Lung microvascular endothelial cell (primary cell): Measurements from ENCODE around the gene KAT2B. TPM values are rescaled to one million over a fixed set of nuclear protein-coding genes. Genes with fewer than 3 reads are reported as not detected.

ENCODE experiments used
- DNase-seq, 2 donors: peaks; one replicate each; pipeline versions ENCODE4 v3.0.0 to v3.0.0-alpha.2; 2010; ENCODE audit warnings: low read depth in 2 of 2
- total RNA-seq: library from RNA; depleted of rRNA; stranded (reverse); fragments of >200 nt; gene quantifications from 2 replicates; pipeline ENCODE4 v1.2.1, GENCODE V29; 2014

The KAT2B gene
- total RNA-seq, 1 donor from 2014 or later, result 21.8 TPM

DNA sequence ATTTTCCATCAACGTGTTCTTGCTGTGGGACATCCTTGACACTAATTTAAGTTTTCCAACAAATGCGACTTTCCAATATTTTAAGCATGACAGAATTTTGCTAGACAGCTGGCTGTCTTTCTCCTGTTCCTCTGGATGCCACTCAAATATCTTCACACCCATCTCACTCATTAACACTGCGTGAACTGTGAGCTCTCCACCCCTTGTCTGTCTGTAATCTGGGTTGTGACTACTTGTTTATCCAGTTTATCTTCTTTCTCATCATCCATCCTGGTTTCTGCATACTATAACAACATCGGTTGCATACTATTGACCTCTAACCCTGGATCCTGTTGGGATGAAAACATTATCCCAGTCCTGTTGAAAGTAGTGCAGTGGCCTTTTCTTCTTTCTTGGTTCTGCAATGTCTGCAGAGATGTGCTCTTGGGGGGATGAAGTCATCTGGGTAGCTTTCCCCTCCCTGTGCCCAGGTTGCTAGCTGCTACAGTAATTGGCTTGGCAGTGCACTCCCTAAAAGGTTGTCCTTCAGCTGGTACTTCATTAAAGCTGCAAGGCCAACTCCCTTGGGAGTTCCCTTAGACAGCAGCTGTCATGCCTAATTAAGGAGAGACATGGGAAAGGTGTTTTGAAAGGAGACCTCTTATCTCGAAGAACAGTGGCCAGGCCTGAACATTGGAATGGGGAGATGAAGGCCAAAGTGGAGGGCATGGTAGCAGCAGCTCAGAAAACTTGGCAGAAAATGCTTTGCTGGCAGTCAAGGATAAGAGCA, 24.7 kb downstream of the KAT2B start:
- no peak for DNase-seq

DNA sequence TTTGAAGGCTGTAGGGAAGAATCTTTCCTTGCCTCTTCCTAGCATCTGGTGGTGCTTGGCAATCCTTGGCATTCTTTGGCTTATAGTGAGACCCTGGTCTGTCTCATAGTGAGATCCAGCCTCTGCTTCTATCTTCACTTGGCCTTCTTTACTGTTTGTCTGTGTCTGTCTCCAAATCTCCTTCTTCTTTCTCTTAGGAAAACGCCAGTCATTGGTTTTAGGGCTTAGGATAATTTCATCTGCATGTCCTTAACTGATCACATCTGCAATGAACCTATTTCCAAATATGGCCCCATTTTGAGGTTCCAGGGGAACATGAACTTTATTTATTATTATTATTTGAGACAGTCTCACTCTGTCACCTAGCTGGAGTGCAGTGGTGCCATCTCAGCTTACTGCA, 25.8 kb downstream of the KAT2B start:
- DNase-seq, result no peak

- DNase-seq, result no peak
These were observed 26.8 kb downstream of the KAT2B start for GRCh38 chr3:20066850-20067617.

DNA sequence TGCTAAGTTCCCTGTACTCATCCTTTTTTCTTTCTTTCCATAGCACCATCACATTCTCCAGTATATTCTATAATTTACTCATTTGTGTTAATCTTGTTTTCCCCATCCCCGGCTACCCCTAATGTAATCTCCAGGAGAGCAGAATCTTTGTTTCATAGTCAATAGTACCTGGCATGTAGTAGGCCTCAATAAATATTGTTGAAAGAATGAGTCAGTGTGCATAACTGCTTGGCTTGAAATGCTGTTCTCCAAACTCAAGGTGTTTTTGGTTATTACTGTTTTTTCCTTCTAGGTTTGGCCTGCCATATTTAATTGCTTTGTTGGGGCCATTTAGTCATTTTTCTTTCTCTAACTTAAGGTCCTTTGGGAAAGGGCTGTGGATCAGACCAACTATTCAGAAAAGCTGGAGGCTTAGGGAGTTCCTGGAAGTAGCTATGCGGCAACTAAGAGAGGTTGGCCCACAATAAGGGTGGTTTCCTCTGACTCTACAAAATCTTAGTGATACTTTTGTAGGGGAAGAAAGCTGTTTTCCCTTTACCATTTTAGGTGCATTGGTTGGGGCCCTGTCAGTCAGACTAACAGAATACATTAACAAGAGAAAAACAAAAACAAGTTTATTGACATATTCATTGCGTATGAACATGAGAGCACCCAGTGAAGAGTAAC, 28.4 kb downstream of the KAT2B start:
- DNase-seq, result no peak

DNA sequence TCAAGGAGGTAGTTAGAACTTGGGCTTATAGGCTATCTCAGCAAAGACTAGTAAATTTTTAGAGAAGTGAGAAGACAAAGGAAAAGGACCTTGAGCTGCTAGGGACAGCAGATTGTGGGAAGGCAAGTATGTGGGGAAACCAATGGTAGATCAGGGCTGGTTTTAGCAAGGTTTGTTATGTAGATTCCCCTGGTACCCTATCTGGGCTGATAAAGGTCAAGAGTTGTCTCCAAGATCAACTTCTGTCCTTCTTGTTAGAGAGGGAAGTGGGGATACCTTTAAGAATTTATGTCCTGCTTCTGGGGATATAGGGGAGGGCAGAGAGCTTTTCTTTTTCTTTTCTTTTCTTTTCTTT, 28.9 kb downstream of the KAT2B start:
- DNase-seq, result no peak

- no peak for DNase-seq
These were observed 30.9 kb downstream of the KAT2B start for GRCh38 chr3:20071175-20071574.

- DNase-seq, result no peak
These were observed 32.2 kb downstream of the KAT2B start for GRCh38 chr3:20072422-20072821.

GRCh38 chr3:20073068-20073467, 32.8 kb downstream of the KAT2B start:
- no peak for DNase-seq

DNA sequence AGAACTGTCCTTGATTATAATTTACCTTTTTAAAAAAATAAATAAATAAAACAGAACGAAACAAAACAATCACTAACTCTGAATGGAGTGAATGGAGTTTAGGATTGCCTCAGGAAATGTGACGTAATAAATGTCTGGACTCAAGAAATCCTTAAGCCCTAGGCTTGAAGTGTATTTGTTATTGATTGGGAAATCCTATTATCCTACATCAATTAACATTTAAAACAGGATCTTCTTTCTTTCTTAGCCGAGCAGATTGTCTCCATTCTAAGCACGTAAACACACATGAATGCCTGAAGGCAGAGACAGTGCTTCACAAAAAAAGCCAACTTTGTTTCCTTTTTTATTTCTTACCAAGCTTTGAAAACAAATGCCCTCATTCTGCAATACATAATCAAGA, 33.4 kb downstream of the KAT2B start:
- no peak for DNase-seq

- peak in 1 of 2 donors; percentile 29 for DNase-seq
These were observed 34.2 kb downstream of the KAT2B start for GRCh38 chr3:20074226-20075063.

DNA sequence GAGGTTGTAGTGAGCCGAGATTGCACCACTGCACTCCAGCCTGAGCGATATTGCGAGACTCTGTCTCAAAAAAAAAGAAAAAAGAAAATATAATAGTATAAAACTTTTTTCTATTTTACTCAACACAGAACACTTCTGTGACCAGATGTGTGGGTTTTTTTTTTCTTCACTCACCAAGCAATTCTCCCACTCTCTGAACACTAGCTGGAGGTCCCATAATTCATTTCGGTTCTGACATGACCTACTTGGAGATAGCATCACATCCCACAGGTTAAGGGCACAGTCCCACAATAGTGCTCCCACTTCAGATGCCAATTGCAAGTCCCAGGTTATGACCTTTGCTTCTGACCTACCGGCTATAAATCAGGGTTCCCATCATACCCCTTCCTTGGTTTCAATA, 35.0 kb downstream of the KAT2B start:
- no peak for DNase-seq

GRCh38 chr3:20076296-20076997, 36.2 kb downstream of the KAT2B start:
- no peak for DNase-seq

DNA sequence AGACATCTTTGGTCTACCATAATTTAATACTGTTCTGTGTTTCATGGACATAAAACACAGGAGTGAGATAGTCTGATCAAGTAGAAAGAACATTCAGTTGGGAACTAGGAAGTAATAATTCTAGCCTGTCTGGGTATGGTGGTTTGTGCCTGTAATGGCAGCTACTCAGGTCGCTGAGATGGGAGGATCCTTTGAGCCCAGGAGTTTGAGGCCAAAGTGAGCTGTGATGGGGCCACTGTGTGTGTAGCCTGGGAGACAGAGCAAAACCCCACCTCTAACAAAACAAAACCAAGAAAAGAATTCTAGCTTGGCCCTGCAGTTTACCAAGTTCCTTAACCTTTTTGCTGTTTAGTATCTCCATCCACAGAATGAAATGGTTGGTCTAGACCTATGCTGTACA, 36.8 kb downstream of the KAT2B start:
- no peak for DNase-seq

DNA sequence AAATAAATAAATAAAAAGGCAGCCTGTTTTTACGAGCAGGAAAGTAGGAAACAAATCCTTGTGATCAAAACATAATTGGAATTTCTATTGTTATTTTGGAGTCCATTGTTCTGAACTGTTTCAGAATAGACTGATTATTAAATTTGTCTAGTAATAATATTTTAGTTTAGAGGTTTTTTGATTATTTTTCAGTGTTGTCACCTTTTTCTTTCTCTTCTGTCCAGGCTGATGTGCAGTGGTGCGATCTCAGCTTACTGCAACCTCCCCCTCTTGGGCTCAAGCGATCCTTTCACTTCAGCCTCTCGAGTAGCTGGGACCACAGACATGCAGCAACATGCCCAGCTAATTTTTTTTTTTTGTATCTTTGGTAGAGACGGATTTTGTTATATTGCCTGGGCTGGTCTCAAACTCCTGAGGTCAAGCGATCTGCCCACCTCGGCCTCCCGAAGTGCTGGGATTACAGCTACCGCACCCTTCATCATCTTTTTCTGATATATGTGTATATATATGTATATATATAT, 38.0 kb downstream of the KAT2B start:
- no peak for DNase-seq

DNA sequence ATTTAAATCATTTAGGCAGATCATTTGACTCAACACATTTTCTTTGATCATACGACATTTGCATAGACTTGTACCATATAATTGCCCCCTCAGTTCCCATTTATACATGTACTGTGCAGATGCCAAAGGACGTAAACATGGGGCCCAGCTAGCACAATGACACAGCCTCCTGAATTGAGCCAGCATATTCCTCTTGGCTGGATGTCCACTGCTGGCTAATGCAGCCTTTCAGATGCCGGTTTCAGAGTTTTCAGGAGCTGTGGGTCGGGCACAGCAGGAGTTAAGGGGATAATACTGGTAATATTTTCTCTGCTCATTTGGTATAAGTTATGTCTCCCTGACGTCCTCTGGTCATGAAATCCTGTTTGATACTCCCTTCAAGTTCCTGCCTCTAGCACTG, 39.4 kb downstream of the KAT2B start:
- no peak for DNase-seq

DNA sequence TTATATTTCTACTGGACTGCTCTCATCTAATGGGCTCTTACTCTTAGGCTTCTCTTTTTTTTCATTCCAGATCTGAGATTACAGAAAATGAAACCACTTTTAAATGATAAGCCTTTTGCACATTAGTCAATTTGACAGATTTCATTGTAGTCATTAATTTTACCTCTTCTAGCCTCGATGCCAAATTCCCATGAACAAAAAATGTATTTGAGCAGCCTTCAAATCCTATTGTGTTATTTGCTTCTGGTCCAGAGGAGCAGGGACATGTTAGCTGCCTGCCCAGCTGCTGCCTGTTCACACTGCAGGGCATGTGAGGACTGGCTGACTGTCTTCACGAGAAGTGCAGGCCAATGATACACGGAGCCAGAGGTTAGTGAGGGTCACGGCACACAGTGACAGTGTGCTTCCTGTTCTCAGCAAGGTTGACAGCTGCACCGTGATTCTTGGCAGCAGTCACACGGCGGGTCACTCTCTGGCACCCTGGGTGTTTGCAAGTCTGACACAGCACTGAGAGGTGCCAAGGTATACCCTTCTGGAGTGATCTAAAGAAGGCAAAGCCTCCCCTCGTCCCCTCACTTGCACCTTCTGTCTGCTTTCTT, 40.8 kb downstream of the KAT2B start:
- DNase-seq, result peak; percentile 88 to 98

DNA sequence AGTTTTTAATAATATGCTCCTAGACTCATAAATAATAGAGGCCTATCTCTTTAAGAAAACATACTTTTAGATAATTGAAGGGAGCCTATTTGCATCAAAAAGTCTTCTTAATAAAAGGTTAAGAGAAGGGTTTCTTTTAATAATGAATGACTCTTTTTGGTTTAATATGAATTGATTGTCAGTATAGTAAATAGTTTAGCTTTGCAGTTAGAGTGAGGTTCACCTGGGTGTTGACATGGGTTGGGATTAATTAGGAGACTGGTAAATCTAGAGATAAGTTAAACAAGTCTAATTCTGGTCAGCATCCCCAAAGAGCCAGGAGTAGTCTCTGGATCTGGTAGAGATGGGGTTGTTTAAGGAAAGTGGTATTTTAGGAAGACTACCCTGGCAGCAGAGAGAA, 43.0 kb downstream of the KAT2B start:
- DNase-seq, result no peak

GRCh38 chr3:20083953-20084352, 43.7 kb downstream of the KAT2B start:
- no peak for DNase-seq

DNA sequence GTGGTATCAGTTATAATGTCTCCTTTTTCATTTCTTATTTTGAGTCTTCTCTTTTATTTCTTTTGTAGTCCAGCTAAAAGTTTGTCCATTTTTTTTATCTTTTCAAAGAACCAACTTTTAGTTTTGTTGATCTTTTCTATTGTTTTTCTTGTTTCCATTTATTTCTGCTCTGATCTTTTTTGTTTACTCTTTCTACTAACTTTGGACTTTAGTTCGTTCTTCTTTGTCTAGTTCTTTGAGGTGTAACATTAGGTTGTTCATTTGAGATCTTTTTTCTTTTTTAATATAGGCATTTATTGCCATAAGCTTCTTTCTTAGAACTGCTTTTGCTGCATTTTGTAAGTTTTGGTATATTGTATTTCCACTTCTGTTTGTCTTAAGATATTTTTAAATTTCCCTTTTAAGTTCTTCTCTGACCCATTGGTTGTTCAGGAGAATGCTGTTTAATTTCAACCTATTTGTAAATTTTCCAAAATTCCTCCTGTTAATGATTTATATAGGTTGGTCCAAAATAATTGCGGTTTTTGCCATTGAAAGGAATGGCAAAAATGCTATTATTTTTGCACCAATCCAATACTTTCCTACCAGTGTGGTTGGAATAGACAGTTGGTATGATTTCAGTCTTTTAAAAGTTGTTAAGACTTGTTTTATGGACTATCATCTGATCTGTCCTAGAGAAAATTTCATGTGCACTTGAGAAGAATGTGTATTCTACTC, 51.2 kb downstream of the KAT2B start:
- no peak for DNase-seq

- DNase-seq, result no peak
These were observed 55.2 kb downstream of the KAT2B start for GRCh38 chr3:20095470-20095869.
